Pancreas (tissue), 10 donors: ENCODE measurements around the gene C1orf210. TPM values are rescaled to one million over a fixed set of nuclear protein-coding genes. Genes with fewer than 3 reads are reported as not detected.

Source experiments
- ATAC-seq, 4 donors: fragments of 200-7000 bp; cut with Tn5 transposase; one replicate each; pipeline versions ENCODE4 v1.8.0 to v1.9.1; 2020; ENCODE audit warnings: mild to moderate bottlenecking in 4 of 4, moderate library complexity in 4 of 4
- DNase-seq, 6 donors: peaks; one replicate each; pipeline ENCODE4 v3.0.0-alpha.2; 2020
- FAIRE-seq: peaks from 2 replicates; lab custom pipeline; 2012; peaks lifted over from hg19 to GRCh38; lab: Jason Lieb, UNC
- H3K27ac ChIP-seq, 4 donors: fragments of 200-600 bp; sonication (generic); 1 replicate in 3 of 4; 2 replicates in 1 of 4; pipeline versions ENCODE4 v1.5.0 to v1.8.0; 2020
- H3K27me3 ChIP-seq, 4 donors: fragments of 200-600 bp; one replicate each; pipeline ENCODE4 v1.8.0; 2021
- H3K36me3 ChIP-seq, 3 donors: fragments of 200-600 bp; sonication (generic) in 1 of 3; one replicate each; pipeline versions ENCODE4 v1.5.0 to v1.8.0; 2020 to 2021
- H3K4me1 ChIP-seq, 3 donors: fragments of 200-600 bp; one replicate each; pipeline ENCODE4 v1.8.0; 2021
- H3K4me3 ChIP-seq, 4 donors: fragments of 200-600 bp; sonication (generic) in 2 of 4; one replicate each; pipeline versions ENCODE4 v1.5.0 to v1.8.0; 2020 to 2021
- H3K9me3 ChIP-seq, 4 donors: fragments of 200-600 bp; one replicate each; pipeline ENCODE4 v1.8.0; 2021
- CTCF ChIP-seq, 4 donors: fragments of 200-600 bp; sonication (generic) in 3 of 4; IDR thresholded peaks; one replicate each; pipeline versions ENCODE4 v1.5.0 to v1.8.0; 2021; ENCODE audit warnings: antibody characterized with exemption in 4 of 4
- WGBS, 2 donors: extraction: QIAGEN DNeasy Blood & Tissue Kit; methylation state at CpG; one replicate each; pipeline ENCODE4 v1.1.7; 2013; 5-methylcytosine and 5-hydroxymethylcytosine counted together
- intact Hi-C, 3 donors: fragments of 100-400 bp; cut with DNase I; formaldehyde crosslinking; loops; one replicate each; pipeline versions ENCODE4 v1.11.1 to v1.14.2; 2022
- polyA plus RNA-seq, 2 donors: library from polyadenylated mRNA; stranded (reverse); fragments of 200-250 nt; gene quantifications; one replicate each; pipeline ENCODE4 v1.2.3, GENCODE V29; 2013
- total RNA-seq, 6 donors: library from RNA; stranded (reverse); fragmentation: NEBNext Ultra II Directional in 4 of 6; extraction: Animal tissue kit (Norgen Biotek cat#: 25700) in 4 of 6; gene quantifications; one replicate each; pipeline versions ENCODE4 v1.2.1 to v1.2.4, GENCODE V29; 2021 to 2023
- donor health status: healthy with polysubstance abuse.
- donor health status: DM: no; HTN: no; CAD: no; lungs with moderate emphysema.
- donor health status: DM: no; HTN: no; CAD: no.
- donor health status: control.
- donor health status: control.
- donor health status: Bipolar disorder and iron deficiency.
- donor health status: DM: yes; HTN: yes; CAD: no.
- donor health status: DM: no; HTN: no; CAD: no.
- donor health status: DM: no; HTN: no; CAD: no.
- donor health status: DM: yes; HTN: yes; CAD: no.

The C1orf210 gene
- total and polyA plus RNA-seq, 8 donors, result 5.7 to 17.2 (median 12.4) TPM

GRCh38 chr1:43246466-43247213, 38.7 kb downstream of the C1orf210 start:
- WGBS, 2 donors, result 56 to 57% methylated on average over 4 of the region's 4 CpGs
- Histone ChIP-seq H3K4me1 (peaks cover 7 to 15% (median 14%) of the 10 kb centered on the region in 3 donors), H3K27ac (no peak overlapping the region), H3K36me3 (no peaks in the 10 kb centered on the region), H3K27me3 (no peaks in the 10 kb centered on the region), H3K4me3 (no peak overlapping the region), H3K9me3 (no peaks in the 10 kb centered on the region)
- ATAC-seq, result peak; percentile 74 to 82 (median 78)
- DNase-seq, result no peak
- intact Hi-C loops, result no loop called here
- peak; percentile 67 for FAIRE-seq
- TF ChIP-seq CTCF (IDR thresholded peaks at IDR 0.05), result no peak

- ATAC-seq (peak in 3 of 4 donors; percentile 50 to 71 (median 56)), DNase-seq (no peak), FAIRE-seq (no peak)
- H3K27ac ChIP-seq, result peak overlapping the region in 3 of 4 donors; percentile 6 to 19 (median 18)
- H3K4me3 ChIP-seq, result no peak overlapping the region
- H3K9me3 ChIP-seq, result no peaks in the 10 kb centered on the region
- H3K36me3 ChIP-seq, result no peaks in the 10 kb centered on the region
- H3K27me3 ChIP-seq, result no peaks in the 10 kb centered on the region
- intact Hi-C loops, result no loop called here
- no peak for TF ChIP-seq CTCF (IDR thresholded peaks at IDR 0.05)
- 48 to 58% methylated on average over 6 of the region's 6 CpGs for WGBS, 2 donors
- H3K4me1 ChIP-seq, result peaks cover 7 to 15% (median 14%) of the 10 kb centered on the region in 3 donors
These were observed 42.1 kb downstream of the C1orf210 start for GRCh38 chr1:43243299-43243698.

DNA sequence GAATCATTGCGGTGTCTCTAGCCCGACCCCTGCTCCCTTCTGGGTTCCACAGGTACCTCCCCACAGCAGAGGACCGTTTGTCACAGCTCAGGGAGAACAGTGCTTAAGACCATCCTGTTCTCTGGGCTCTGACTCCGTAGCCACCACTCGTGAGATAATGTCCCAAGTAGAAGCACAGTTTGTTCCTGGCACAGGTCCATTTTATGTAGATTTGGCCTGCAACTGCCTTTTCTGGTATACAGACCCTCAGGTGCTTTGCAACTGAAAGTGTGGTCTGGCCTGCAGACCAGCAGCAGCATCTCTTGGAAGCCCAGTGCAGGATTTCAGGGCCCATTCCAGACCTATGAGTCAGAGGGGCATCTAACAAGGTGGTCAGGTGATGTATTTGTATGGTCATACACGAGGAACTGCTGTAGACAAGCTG, 44.0 kb downstream of the C1orf210 start:
- Histone ChIP-seq H3K36me3 (no peaks in the 10 kb centered on the region), H3K4me1 (peaks cover 3 to 13% (median 12%) of the 10 kb centered on the region in 3 donors), H3K9me3 (no peaks in the 10 kb centered on the region), H3K27me3 (no peaks in the 10 kb centered on the region), H3K27ac (no peak overlapping the region), H3K4me3 (no peak overlapping the region)
- peak in 1 of 4 donors; percentile 45 for ATAC-seq
- no peak for FAIRE-seq
- intact Hi-C loops, result no loop called here
- no peak for TF ChIP-seq CTCF (IDR thresholded peaks at IDR 0.05)
- 39 to 41% methylated on average over 6 of the region's 6 CpGs for WGBS, 2 donors
- DNase-seq, result no peak

DNA sequence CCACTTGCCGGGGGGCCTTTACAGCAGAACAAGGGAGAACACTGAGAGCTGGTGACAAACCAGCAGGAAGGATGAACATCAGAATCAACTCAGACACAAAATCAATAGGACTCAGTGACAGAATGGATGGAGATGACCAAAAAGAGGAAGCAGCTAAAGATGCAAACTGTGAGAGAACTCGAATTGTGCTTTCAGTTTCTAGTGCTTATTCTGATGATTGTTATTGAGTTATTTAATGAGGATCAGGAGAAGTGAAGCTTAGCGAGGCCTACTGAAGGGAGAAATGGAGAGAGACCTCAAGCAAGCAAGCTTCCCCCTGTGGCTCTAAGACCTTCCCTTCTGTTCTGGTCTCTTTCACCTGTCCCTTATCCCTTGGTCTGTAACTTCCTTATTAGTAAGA, 45.9 kb downstream of the C1orf210 start:
- Histone ChIP-seq H3K9me3 (no peaks in the 10 kb centered on the region), H3K36me3 (no peaks in the 10 kb centered on the region), H3K27me3 (no peaks in the 10 kb centered on the region), H3K27ac (no peak overlapping the region), H3K4me3 (no peak overlapping the region), H3K4me1 (peaks cover 0 to 10% (median 10%) of the 10 kb centered on the region in 3 donors)
- TF ChIP-seq CTCF (IDR thresholded peaks at IDR 0.05), result no peak
- WGBS, 2 donors, result 83 to 91% methylated on average over 3 of the region's 3 CpGs
- no peak for ATAC-seq
- no peak for DNase-seq
- intact Hi-C loops, result loop anchor here in 2 of 3 donors (10.0 kb wide), 1 partner anchor 125 kb away; the partner anchor contains the start of gene ELOVL1 (in 2 of the 2)
- FAIRE-seq, result no peak
